ENCODE data around the gene DPPA2.

The DPPA2 gene

GRCh38 chr3:109297496-109297895 is 18.8 kb downstream of the DPPA2 start:
- TF ChIP-seq REST (IDR thresholded peaks at IDR 0.05; ENCODE audit: low read depth) (no peak), CEBPB (IDR thresholded peaks at IDR 0.05) (no peak), FOXM1 (IDR thresholded peaks at IDR 0.05; ENCODE audit: borderline replicate concordance, low read depth) (no peak), TEAD4 (IDR thresholded peaks at IDR 0.05) (no peak), MAX (IDR thresholded peaks at IDR 0.05) (no peak), EGR1 (IDR thresholded peaks at IDR 0.05) (no peak), RAD21 (IDR thresholded peaks at IDR 0.05; ENCODE audit: low read depth) (no peak), ZBTB7A (IDR thresholded peaks at IDR 0.05; ENCODE audit: low read depth) (no peak), TCF12 (IDR thresholded peaks at IDR 0.05; ENCODE audit: low read depth) (no peak), YY1 (IDR thresholded peaks at IDR 0.05; ENCODE audit: low read depth) (no peak), EP300 (IDR thresholded peaks at IDR 0.05; ENCODE audit: borderline replicate concordance) (no peak), TAF1 (IDR thresholded peaks at IDR 0.05; ENCODE audit: low read depth) (no peak), USF1 (IDR thresholded peaks at IDR 0.05) (no peak), NFIC (IDR thresholded peaks at IDR 0.05) (no peak), CREB1 (IDR thresholded peaks at IDR 0.05; ENCODE audit: low read depth) (no peak)

- no peak for TF ChIP-seq TEAD4 (IDR thresholded peaks at IDR 0.05)
- TF ChIP-seq USF1 (IDR thresholded peaks at IDR 0.05) = no peak
- no peak for TF ChIP-seq NFIC (IDR thresholded peaks at IDR 0.05)
- TF ChIP-seq CREB1 (IDR thresholded peaks at IDR 0.05; ENCODE audit: low read depth) = no peak
- TF ChIP-seq TAF1 (IDR thresholded peaks at IDR 0.05; ENCODE audit: low read depth) = no peak
- no peak for TF ChIP-seq EP300 (IDR thresholded peaks at IDR 0.05; ENCODE audit: borderline replicate concordance)
- TF ChIP-seq ZBTB7A (IDR thresholded peaks at IDR 0.05; ENCODE audit: low read depth) = no peak
- no peak for TF ChIP-seq FOXM1 (IDR thresholded peaks at IDR 0.05; ENCODE audit: borderline replicate concordance, low read depth)
- TF ChIP-seq YY1 (IDR thresholded peaks at IDR 0.05; ENCODE audit: low read depth) = no peak
- TF ChIP-seq TCF12 (IDR thresholded peaks at IDR 0.05; ENCODE audit: low read depth) = no peak
- no peak for TF ChIP-seq RAD21 (IDR thresholded peaks at IDR 0.05; ENCODE audit: low read depth)
- TF ChIP-seq EGR1 (IDR thresholded peaks at IDR 0.05) = no peak
- TF ChIP-seq REST (IDR thresholded peaks at IDR 0.05; ENCODE audit: low read depth) = no peak
Measured at GRCh38 chr3:109284071-109284470, 32.2 kb downstream of the DPPA2 start.

GRCh38 chr3:109278546-109278945 is 37.8 kb downstream of the DPPA2 start:
- TF ChIP-seq REST (IDR thresholded peaks at IDR 0.05; ENCODE audit: low read depth) = no peak
- no peak for TF ChIP-seq TAF1 (IDR thresholded peaks at IDR 0.05; ENCODE audit: low read depth)
- TF ChIP-seq CREB1 (IDR thresholded peaks at IDR 0.05; ENCODE audit: low read depth) = no peak
- TF ChIP-seq FOXM1 (IDR thresholded peaks at IDR 0.05; ENCODE audit: borderline replicate concordance, low read depth) = no peak
- no peak for TF ChIP-seq EP300 (IDR thresholded peaks at IDR 0.05; ENCODE audit: borderline replicate concordance)
- no peak for TF ChIP-seq ZBTB7A (IDR thresholded peaks at IDR 0.05; ENCODE audit: low read depth)
- no peak for TF ChIP-seq NFIC (IDR thresholded peaks at IDR 0.05)
- TF ChIP-seq MAX (IDR thresholded peaks at IDR 0.05) = no peak
- TF ChIP-seq TEAD4 (IDR thresholded peaks at IDR 0.05) = no peak

GRCh38 chr3:109278141-109278540 is 38.2 kb downstream of the DPPA2 start:
- no peak for TF ChIP-seq YY1 (IDR thresholded peaks at IDR 0.05; ENCODE audit: low read depth)
- TF ChIP-seq RAD21 (IDR thresholded peaks at IDR 0.05; ENCODE audit: low read depth) = no peak
- TF ChIP-seq EGR1 (IDR thresholded peaks at IDR 0.05) = no peak
- TF ChIP-seq TCF12 (IDR thresholded peaks at IDR 0.05; ENCODE audit: low read depth) = no peak
- TF ChIP-seq NFIC (IDR thresholded peaks at IDR 0.05) = no peak
